ENCODE data around the gene ULBP1.

GRCh38 chr6:150005761-150006651, 42.3 kb downstream of the ULBP1 start:
- TF ChIP-seq POLR2A (IDR thresholded peaks at IDR 0.05) (no peak), EP300 (IDR thresholded peaks at IDR 0.05) (no peak), POLR2AphosphoS5 (IDR thresholded peaks at IDR 0.05) (no peak)
- TF ChIP-seq, protein P1, sequence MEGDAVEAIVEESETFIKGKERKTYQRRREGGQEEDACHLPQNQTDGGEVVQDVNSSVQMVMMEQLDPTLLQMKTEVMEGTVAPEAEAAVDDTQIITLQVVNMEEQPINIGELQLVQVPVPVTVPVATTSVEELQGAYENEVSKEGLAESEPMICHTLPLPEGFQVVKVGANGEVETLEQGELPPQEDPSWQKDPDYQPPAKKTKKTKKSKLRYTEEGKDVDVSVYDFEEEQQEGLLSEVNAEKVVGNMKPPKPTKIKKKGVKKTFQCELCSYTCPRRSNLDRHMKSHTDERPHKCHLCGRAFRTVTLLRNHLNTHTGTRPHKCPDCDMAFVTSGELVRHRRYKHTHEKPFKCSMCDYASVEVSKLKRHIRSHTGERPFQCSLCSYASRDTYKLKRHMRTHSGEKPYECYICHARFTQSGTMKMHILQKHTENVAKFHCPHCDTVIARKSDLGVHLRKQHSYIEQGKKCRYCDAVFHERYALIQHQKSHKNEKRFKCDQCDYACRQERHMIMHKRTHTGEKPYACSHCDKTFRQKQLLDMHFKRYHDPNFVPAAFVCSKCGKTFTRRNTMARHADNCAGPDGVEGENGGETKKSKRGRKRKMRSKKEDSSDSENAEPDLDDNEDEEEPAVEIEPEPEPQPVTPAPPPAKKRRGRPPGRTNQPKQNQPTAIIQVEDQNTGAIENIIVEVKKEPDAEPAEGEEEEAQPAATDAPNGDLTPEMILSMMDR (IDR thresholded peaks at IDR 0.05): no peak
